Heart right ventricle (tissue), 16 donors: ENCODE results near the gene KCNN1. TPM values are rescaled to one million over a fixed set of nuclear protein-coding genes. Genes with fewer than 3 reads are reported as not detected.

Experiments
- ATAC-seq, 8 donors: fragments of 200-7000 bp; cut with Tn5 transposase; one replicate each; pipeline ENCODE4 v1.9.1; 2020; ENCODE audit warnings: mild to moderate bottlenecking in 8 of 8, moderate library complexity in 8 of 8, moderate number of reproducible peaks in 1 of 8
- DNase-seq, 2 donors: peaks; one replicate each; pipeline ENCODE4 v3.0.0-alpha.2; 2020
- H3K27ac ChIP-seq, 10 donors: fragments of 200-600 bp; sonication (generic) in 2 of 10; one replicate each; pipeline versions ENCODE4 v1.5.0 to v1.8.0; 2020 to 2022; ENCODE audit warnings: mild to moderate bottlenecking in 3 of 10
- H3K27me3 ChIP-seq, 7 donors: fragments of 200-600 bp; one replicate each; pipeline ENCODE4 v1.8.0; 2021 to 2022; ENCODE audit warnings: mild to moderate bottlenecking in 2 of 7
- H3K36me3 ChIP-seq, 9 donors: fragments of 200-600 bp; sonication (generic) in 1 of 9; one replicate each; pipeline versions ENCODE4 v1.5.0 to v1.8.0; 2020 to 2022; ENCODE audit warnings: mild to moderate bottlenecking in 2 of 9
- H3K4me1 ChIP-seq, 9 donors: fragments of 200-600 bp; sonication (generic) in 1 of 9; one replicate each; pipeline versions ENCODE4 v1.5.0 to v1.8.0; 2020 to 2022; ENCODE audit warnings: mild to moderate bottlenecking in 4 of 9
- H3K4me3 ChIP-seq, 10 donors: fragments of 200-600 bp; sonication (generic) in 2 of 10; one replicate each; pipeline versions ENCODE4 v1.5.0 to v1.8.0; 2020 to 2022; ENCODE audit warnings: mild to moderate bottlenecking in 7 of 10, moderate library complexity in 2 of 10
- H3K9me3 ChIP-seq, 11 donors: fragments of 200-600 bp in 10 of 11; sonication (generic) in 2 of 11; one replicate each; pipeline versions ENCODE4 v1.5.0 to v1.8.0; 2013 to 2022; ENCODE audit warnings: mild to moderate bottlenecking in 2 of 11, control low read depth in 1 of 11, moderate library complexity in 1 of 11
- CTCF ChIP-seq, 9 donors: fragments of 200-600 bp; sonication (generic) in 2 of 9; IDR thresholded peaks; one replicate each; pipeline versions ENCODE4 v1.5.0 to v1.8.0; 2021 to 2022; ENCODE audit warnings: antibody characterized with exemption in 9 of 9, mild to moderate bottlenecking in 5 of 9, moderate library complexity in 1 of 9
- WGBS, 2 donors: extraction: QIAGEN DNeasy Blood & Tissue Kit; methylation state at CpG; one replicate each; pipeline ENCODE4 v1.1.7; 2013; ENCODE audit warnings: inconsistent platforms in 1 of 2; 5-methylcytosine and 5-hydroxymethylcytosine counted together
- intact Hi-C, 10 donors: fragments of 100-400 bp; cut with DNase I; formaldehyde crosslinking; loops; one replicate each; pipeline versions ENCODE4 v1.11.1 to v1.14.2; 2022
- polyA plus RNA-seq, 2 donors: library from polyadenylated mRNA; stranded (reverse); fragments of 200-250 nt; gene quantifications; one replicate each; pipeline ENCODE4 v1.2.3, GENCODE V29; 2013
- total RNA-seq, 10 donors: library from RNA; stranded (reverse); fragmentation: NEBNext Ultra II Directional in 3 of 10; extraction: Animal tissue kit (Norgen Biotek cat#: 25700) in 3 of 10; gene quantifications; one replicate each; pipeline versions ENCODE4 v1.2.1 to v1.2.4, GENCODE V29; 2021 to 2023
- donor health status: Arrhythmogenic right ventricular cardiomyopathy.
- donor health status: ischemic (EF 13 %, LVEDD 7.1; RV severe dilation, severe dysfunction).
- donor health status: healthy with polysubstance abuse.
- donor health status: DM: no; HTN: yes; CAD: no.
- donor health status: DM: no; HTN: no; CAD: no.
- donor health status: ischemic (EF 25% LVEDD 6.9; RV normal size, moderate dysfunction).
- donor health status: ischemic (EF 25% LVEDD 5.7; RV mildly dilated, moderate dysfunction).
- donor health status: healthy.
- donor health status: DM: yes; HTN: yes; CAD: no.
- donor health status: Ischemic cardiomyopathy.
- donor health status: ischemic (EF 35%, LVEDD 5.7; RV mildly dilated, moderate dysfunction).
- donor health status: nonischemic (EF 11% LVEDD 7.7; RV severe dilation, severe dysfunction).
- donor health status: DM: yes; HTN: yes; CAD: no.
- donor health status: PGD.
- donor health status: ischemic (EF 29% LVEDD 5.4; RV normal size, mild dysfunction).
- donor health status: nonischemic (EF 23%, LVEDD 6.1; RV moderate dilation, normal function).

The KCNN1 gene
- total and polyA plus RNA-seq, 12 donors = 0.72 TPM; not detected in 11

GRCh38 chr19:17967257-17968051 lies 547 bp downstream of the KCNN1 start:
- no peak for DNase-seq
- TF ChIP-seq CTCF (IDR thresholded peaks at IDR 0.05) = no peak
- WGBS, 2 donors = 7% methylated on average over 33 to 35 of the region's 35 CpGs
- H3K9me3 ChIP-seq = no peaks in the 10 kb centered on the region
- no peak overlapping the region for H3K27ac ChIP-seq
- peak overlapping the region in 2 of 10 donors; percentile 10 to 28 for H3K4me3 ChIP-seq
- intact Hi-C loops = no loop called here
- no peaks in the 10 kb centered on the region for H3K36me3 ChIP-seq
- H3K27me3 ChIP-seq = peaks cover 0 to 82% (median 66%) of the 10 kb centered on the region in 7 donors
- peaks cover 0 to 5% (median 0%) of the 10 kb centered on the region in 9 donors for H3K4me1 ChIP-seq
- ATAC-seq = no peak

DNA sequence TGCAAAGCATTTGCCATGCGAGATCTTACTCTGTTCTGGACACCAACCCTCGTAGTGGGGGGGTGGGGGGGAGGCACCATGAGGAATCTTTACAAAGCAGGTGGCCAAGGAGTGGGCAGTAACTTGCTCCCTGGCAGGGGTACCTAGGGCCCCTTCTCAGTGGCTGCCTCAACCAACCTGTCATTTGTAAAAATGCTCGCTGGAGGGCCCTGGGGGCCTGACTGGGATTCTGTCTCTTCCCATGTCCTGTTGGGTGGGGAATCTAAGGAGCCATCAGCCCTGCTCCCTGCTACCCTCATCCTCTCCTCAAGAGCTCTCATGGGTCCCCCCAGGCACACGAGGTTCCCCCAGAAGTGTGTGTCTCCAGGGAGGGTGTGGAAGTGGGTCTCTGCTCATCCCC lies 1.5 kb downstream of the KCNN1 start:
- Histone ChIP-seq H3K36me3 (no peaks in the 10 kb centered on the region), H3K27ac (no peak overlapping the region), H3K9me3 (no peaks in the 10 kb centered on the region), H3K27me3 (peaks cover 0 to 73% (median 57%) of the 10 kb centered on the region in 7 donors), H3K4me3 (no peak overlapping the region), H3K4me1 (peaks cover 0 to 5% (median 0%) of the 10 kb centered on the region in 9 donors)
- no peak for DNase-seq
- TF ChIP-seq CTCF (IDR thresholded peaks at IDR 0.05) = no peak
- WGBS, 2 donors = 75 to 79% methylated on average over 4 of the region's 4 CpGs
- ATAC-seq = no peak
- intact Hi-C loops = no loop called here

GRCh38 chr19:17969096-17969792 lies 2.3 kb downstream of the KCNN1 start:
- no peak for ATAC-seq
- Histone ChIP-seq H3K36me3 (no peaks in the 10 kb centered on the region), H3K27ac (no peak overlapping the region), H3K9me3 (no peaks in the 10 kb centered on the region), H3K4me3 (no peak overlapping the region), H3K4me1 (peaks cover 0 to 5% (median 0%) of the 10 kb centered on the region in 9 donors), H3K27me3 (peaks cover 0 to 67% (median 50%) of the 10 kb centered on the region in 7 donors)
- no peak for TF ChIP-seq CTCF (IDR thresholded peaks at IDR 0.05)
- intact Hi-C loops = no loop called here
- DNase-seq = no peak
- 84 to 87% methylated on average over 19 of the region's 19 CpGs for WGBS, 2 donors

- DNase-seq = no peak
- intact Hi-C loops = no loop called here
- H3K27me3 ChIP-seq = peaks cover 0 to 53% (median 26%) of the 10 kb centered on the region in 7 donors
Observed at GRCh38 chr19:17972230-17972629, 5.3 kb downstream of the KCNN1 start.

More at GRCh38 chr19:17972230-17972629, 5.3 kb downstream of the KCNN1 start:
- no peaks in the 10 kb centered on the region for H3K36me3 ChIP-seq
- H3K27ac ChIP-seq = no peak overlapping the region
- 69 to 90% methylated on average over 1 of the region's 1 CpG for WGBS, 2 donors
- ATAC-seq = no peak
- no peak overlapping the region for H3K4me3 ChIP-seq
- no peak for TF ChIP-seq CTCF (IDR thresholded peaks at IDR 0.05)
- no peaks in the 10 kb centered on the region for H3K9me3 ChIP-seq
- H3K4me1 ChIP-seq = peaks cover 0 to 4% (median 0%) of the 10 kb centered on the region in 9 donors
